ENCODE measurements around the gene CBFA2T3. TPM values are rescaled to one million over a fixed set of nuclear protein-coding genes. Genes with fewer than 3 reads are reported as not detected.

The CBFA2T3 gene
- total and polyA plus RNA-seq, 5 experiments from 2014 or later = 0.04 to 2.0 (median 1.5) TPM; not detected in 2

DNA sequence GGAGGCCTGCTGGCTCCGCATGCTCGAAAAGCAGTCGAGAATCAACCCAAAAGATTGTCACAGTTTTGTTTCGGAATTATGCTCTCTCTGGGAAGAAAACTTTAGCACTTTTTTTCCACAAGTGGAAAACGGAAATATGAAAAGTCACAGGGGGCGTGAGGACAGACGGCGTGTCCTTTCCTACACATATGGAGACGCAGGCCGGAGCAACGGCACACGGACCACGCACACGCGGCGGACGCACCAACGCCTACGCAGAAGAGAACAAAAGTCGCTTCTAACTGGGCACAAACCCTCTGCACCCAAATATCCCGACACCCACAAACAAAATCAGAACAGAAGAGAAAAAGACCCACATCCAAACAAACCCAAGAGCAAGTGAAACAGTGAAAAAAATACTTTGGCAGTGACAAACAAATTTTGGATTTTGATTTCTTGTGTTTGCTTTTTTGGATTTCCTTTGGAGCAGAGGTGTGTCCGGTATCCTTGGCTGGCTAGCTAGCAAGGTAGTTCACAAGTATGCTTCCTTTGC lies 101.2 kb downstream of the CBFA2T3 start:
- H3K4me3 Mint-ChIP-seq = no peak overlapping the region
- no peak overlapping the region for H3K27ac Mint-ChIP-seq
- no peaks in the 10 kb centered on the region for H3K9me3 Mint-ChIP-seq
- peaks cover under 1 to 9% (median 4%) of the 10 kb centered on the region in 5 donors for H3K27me3 Mint-ChIP-seq
- no peaks in the 10 kb centered on the region for H3K36me3 Mint-ChIP-seq
- DNase-seq = no peak
- no peak for ATAC-seq
- POLR2A ChIA-PET = no interaction called here
- H3K4me1 Mint-ChIP-seq = peaks cover 0 to 7% (median 3%) of the 10 kb centered on the region in 4 donors

DNA sequence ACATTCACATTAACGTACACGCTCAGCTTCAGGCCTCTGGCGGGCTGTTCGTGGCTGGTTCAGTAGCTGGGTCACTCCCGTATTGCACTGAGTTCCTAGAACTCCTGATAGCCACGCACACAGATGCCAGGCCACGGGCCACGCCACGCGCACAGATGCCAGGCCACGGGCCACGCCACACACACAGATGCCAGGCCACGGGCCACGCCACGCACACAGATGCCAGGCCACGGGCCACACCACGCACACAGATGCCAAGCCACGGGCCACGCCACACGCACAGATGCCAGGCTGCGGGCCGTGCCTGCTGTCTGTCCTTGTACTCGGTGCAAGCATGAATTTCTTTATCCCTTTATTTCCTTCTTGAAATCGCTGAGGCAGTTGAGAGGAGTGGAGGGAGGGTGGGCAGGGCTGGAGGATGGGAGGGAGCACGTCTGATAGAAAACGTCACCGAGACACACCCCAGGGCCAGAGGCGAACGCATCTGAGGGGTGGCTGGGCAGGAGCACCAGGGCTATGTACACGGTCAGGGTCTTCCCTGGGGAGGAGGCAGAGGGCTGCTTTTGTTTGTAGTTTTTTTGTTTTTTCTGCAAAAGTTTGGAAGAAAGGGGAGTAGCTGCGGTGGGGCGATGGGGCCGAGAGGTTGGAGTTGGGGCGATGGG lies 101.9 kb downstream of the CBFA2T3 start:
- Mint-ChIP-seq H3K9me3 (no peaks in the 10 kb centered on the region), H3K27me3 (peaks cover 1 to 15% (median 7%) of the 10 kb centered on the region in 5 donors), H3K4me3 (no peak overlapping the region), H3K27ac (peak overlapping the region in 1 of 10 donors; percentile 67), H3K4me1 (peaks cover 0 to 10% (median 5%) of the 10 kb centered on the region in 4 donors), H3K36me3 (no peaks in the 10 kb centered on the region)
- DNase-seq (no peak), ATAC-seq (no peak)
- POLR2A ChIA-PET = no interaction called here

DNA sequence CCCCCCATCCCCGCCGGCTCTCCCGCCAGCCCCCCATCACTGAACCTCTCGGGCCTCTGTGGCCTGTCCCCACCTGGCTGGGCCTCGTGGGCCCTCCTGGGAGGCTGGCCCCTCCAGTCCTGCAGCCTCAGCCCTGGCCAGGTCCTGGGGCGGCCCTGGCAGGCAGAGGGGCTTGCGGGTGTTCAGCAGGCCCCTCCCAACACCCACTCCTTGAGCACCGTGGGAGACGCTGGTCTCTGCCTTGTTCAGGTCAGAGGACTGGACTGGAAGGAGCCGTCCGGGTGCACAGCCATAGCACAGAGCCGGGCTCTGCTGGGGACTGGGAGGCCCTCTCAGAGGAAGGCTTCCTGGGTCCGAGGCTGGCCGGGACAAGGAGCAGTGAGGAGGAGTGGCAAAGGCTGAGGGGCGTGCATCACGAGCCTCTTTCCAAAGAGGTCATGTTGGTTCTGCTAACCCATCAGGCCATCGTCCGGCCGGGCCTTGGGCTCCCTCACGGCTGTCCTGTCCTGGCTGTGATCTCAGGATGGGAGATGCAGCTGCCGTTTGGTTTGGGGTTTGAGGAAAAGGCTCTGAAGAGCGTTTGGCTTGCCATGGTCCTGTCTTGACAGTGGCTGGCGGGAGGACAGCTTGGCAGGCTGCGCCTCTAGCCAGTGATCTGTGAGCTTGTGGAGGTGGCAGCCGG lies 104.2 kb downstream of the CBFA2T3 start:
- Mint-ChIP-seq H3K9me3 (no peaks in the 10 kb centered on the region), H3K4me3 (no peak overlapping the region), H3K36me3 (no peaks in the 10 kb centered on the region), H3K27ac (no peak overlapping the region), H3K4me1 (peaks cover 0 to 10% (median 5%) of the 10 kb centered on the region in 4 donors), H3K27me3 (peaks cover 1 to 19% (median 7%) of the 10 kb centered on the region in 5 donors)
- DNase-seq = no peak
- no peak for ATAC-seq
- POLR2A ChIA-PET = no interaction called here

DNA sequence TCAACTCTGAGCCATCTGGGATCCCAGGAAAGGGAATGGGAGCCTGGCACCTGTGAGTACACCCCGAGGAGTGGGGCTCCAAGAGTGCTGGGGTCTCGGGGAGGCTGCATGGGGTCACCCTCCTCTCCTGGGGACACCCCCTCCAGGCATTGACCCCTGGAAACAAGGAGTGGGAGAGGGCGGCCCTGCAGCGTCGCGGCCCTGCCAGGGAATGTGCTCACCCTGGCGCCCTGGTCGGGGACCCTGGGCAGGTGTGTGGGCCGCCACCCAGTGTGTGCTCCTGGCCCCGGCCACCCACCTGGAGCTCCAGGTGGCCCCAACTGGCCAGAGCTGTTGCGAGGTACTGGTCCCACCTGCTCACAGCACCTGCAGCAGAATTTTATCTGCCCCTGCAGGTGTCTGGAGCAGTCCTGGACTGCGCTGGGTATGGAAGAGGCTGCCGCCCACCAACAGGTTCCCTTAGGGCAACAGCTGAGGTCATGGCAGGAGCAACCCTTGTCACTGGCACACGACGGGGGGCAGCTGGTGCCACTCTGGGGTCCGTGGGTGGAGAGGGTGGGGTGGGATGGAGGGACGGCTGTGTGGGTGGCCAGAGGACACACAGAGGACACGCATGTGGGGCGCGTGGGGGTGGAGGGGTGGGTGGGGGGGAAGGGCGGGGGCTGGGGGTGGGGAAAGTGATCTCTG lies 105.1 kb downstream of the CBFA2T3 start:
- Mint-ChIP-seq H3K27me3 (peaks cover 1 to 19% (median 7%) of the 10 kb centered on the region in 5 donors), H3K4me1 (peaks cover 0 to 10% (median 5%) of the 10 kb centered on the region in 4 donors), H3K36me3 (no peaks in the 10 kb centered on the region), H3K27ac (no peak overlapping the region), H3K4me3 (no peak overlapping the region), H3K9me3 (no peaks in the 10 kb centered on the region)
- no peak for DNase-seq
- no peak for ATAC-seq
- POLR2A ChIA-PET = no interaction called here

DNA sequence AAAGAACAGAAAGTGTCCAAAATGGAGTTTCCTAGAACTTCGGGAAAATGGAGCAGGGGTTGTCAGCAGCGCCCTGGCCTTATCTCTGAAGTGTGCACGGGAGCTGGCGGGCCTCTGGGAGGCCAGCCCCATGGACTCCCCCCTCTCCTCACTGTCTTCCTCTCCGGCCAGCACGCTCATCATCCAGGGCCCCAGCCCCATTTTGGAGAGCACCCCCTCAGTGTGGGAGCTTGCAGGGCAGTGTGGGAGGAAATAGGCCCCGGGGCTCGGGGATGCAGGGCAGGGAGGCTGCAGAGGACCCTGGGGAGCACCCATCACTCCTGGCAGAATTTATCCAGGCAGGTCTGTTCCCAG lies 105.7 kb downstream of the CBFA2T3 start:
- H3K4me1 Mint-ChIP-seq = peaks cover 0 to 10% (median 5%) of the 10 kb centered on the region in 4 donors
- peaks cover 1 to 19% (median 7%) of the 10 kb centered on the region in 5 donors for H3K27me3 Mint-ChIP-seq
- no peak overlapping the region for H3K27ac Mint-ChIP-seq
- H3K4me3 Mint-ChIP-seq = peak overlapping the region in 7 of 10 donors; percentile 11 to 80 (median 56)
- H3K9me3 Mint-ChIP-seq = no peaks in the 10 kb centered on the region
- ATAC-seq = no peak
- H3K36me3 Mint-ChIP-seq = no peaks in the 10 kb centered on the region
- DNase-seq = no peak
- POLR2A ChIA-PET = no interaction called here

GRCh38 chr16:88870608-88871348 lies 106.2 kb downstream of the CBFA2T3 start:
- H3K36me3 Mint-ChIP-seq = no peaks in the 10 kb centered on the region
- ATAC-seq (peak in 1 of 2 donors; percentile 54), DNase-seq (no peak)
- H3K27me3 Mint-ChIP-seq = peaks cover 1 to 19% (median 7%) of the 10 kb centered on the region in 5 donors
- peaks cover 0 to 10% (median 5%) of the 10 kb centered on the region in 4 donors for H3K4me1 Mint-ChIP-seq
- H3K9me3 Mint-ChIP-seq = no peaks in the 10 kb centered on the region
- H3K4me3 Mint-ChIP-seq = peak overlapping the region; percentile 19 to 80 (median 56)
- POLR2A ChIA-PET = interaction anchor here (0.7 kb wide), 1 partner anchor 392 kb away, joined by 3 read pairs; no protein-coding TSS in a partner anchor
- peak overlapping the region in 1 of 10 donors; percentile 17 for H3K27ac Mint-ChIP-seq

DNA sequence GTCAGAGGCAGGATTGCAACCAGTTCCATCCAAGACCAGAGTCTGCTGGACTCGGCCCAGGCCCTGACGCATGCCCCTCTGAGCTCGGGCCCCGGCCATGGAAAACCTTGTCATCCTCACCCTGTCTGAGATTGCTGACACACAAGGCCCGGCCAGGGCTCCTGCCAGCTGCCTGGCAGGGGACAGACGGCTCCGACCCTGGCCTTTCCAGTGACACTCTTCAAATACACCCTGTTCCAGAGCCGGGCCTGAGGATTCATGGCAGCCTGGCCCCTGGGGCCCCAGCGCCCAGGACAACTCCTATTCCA lies 107.4 kb downstream of the CBFA2T3 start:
- ATAC-seq = no peak

DNA sequence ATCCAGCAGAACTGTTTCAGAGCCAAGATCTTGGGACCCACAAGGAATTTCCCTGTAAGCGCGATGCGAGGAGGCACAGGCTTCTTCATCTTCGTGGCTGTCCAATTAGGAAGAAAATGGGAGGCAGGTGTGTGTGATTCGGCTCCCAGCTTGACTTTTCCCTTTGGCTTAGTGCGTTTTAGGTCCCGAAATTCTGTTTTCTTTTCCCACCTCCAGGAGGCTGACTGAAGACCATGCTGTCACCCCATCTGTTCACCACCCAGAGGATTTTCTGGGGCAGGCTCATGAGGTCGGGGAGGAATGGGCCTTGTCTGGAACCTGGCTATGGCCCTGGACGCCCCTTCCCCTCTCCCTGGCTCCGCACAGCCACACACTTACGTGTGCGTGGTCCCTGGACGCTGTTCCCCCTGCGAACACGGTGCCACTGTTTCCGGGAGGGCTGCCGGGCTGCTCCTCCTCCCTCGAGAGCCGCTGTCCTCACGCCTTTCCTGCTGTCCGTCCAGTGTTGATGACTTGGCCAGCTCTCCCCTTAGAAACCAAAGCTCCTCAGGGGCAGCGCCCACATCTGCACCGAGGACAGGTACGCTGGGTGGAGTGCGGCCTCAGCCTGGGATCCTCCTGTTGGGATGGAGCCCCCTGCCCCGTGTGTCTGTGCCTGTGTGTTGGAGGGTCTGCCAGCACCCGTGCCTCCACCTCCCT lies 107.9 kb downstream of the CBFA2T3 start:
- Mint-ChIP-seq H3K9me3 (no peaks in the 10 kb centered on the region), H3K4me1 (peaks cover 0 to 10% (median 5%) of the 10 kb centered on the region in 4 donors), H3K27me3 (peaks cover 1 to 19% (median 7%) of the 10 kb centered on the region in 5 donors), H3K36me3 (no peaks in the 10 kb centered on the region), H3K4me3 (no peak overlapping the region), H3K27ac (peak overlapping the region in 1 of 10 donors; percentile 21)
- DNase-seq (no peak), ATAC-seq (no peak)
- POLR2A ChIA-PET = no interaction called here

More for the DNA sequence above, 107.4 kb downstream of the CBFA2T3 start:
- no peaks in the 10 kb centered on the region for H3K36me3 Mint-ChIP-seq
- POLR2A ChIA-PET = no interaction called here
- no peak for DNase-seq
- H3K9me3 Mint-ChIP-seq = no peaks in the 10 kb centered on the region
- H3K27ac Mint-ChIP-seq = no peak overlapping the region
- no peak overlapping the region for H3K4me3 Mint-ChIP-seq
- H3K4me1 Mint-ChIP-seq = peaks cover 0 to 10% (median 5%) of the 10 kb centered on the region in 4 donors
- peaks cover 1 to 19% (median 7%) of the 10 kb centered on the region in 5 donors for H3K27me3 Mint-ChIP-seq

DNA sequence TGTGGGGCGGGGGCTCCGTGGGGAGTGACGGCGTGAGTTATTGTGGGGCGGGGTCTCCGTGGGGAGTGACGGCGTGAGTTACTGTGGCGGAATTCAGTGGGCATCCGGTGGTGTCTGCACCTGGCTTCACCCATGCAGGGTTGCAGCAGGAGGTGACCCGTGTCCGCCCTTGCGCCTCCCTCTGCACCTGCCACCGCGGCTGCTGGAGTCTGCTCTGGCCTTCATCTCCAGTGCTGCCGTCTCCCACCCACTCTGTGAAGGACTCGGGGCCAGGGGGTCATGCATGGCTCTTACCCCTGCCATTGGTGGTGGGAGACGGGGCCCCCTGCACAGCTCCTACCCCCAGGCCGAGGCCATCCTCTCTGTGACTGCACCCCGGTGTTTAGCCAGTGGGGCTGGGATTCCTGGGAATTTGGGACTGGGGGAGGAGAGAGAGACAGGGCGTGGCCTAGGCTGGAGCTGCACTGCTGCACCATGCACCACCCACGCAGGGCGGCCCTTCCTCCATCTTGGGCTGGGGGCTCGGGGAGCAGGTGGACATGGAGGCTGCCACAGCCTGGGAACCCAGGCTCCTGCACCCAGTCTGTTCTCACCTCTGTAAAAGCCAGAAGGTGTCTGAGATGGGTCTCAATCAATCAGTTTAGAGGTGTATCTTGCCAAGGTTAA lies 109.3 kb downstream of the CBFA2T3 start:
- H3K9me3 Mint-ChIP-seq = no peaks in the 10 kb centered on the region
- DNase-seq (no peak), ATAC-seq (no peak)
- peaks cover 1 to 19% (median 7%) of the 10 kb centered on the region in 5 donors for H3K27me3 Mint-ChIP-seq
- H3K4me3 Mint-ChIP-seq = no peak overlapping the region
- POLR2A ChIA-PET = no interaction called here
- H3K4me1 Mint-ChIP-seq = peaks cover 0 to 10% (median 5%) of the 10 kb centered on the region in 4 donors
- H3K36me3 Mint-ChIP-seq = no peaks in the 10 kb centered on the region
- no peak overlapping the region for H3K27ac Mint-ChIP-seq

- Mint-ChIP-seq H3K27me3 (peaks cover 1 to 15% (median 7%) of the 10 kb centered on the region in 5 donors), H3K36me3 (peaks cover 0 to 6% (median 0%) of the 10 kb centered on the region in 3 donors), H3K4me3 (no peak within 1 kb of the TSS), H3K27ac (no peak within 1 kb of the TSS), H3K9me3 (no peaks in the 10 kb centered on the region), H3K4me1 (peaks cover 0 to 8% (median 5%) of the 10 kb centered on the region in 4 donors)
- POLR2A ChIA-PET = no interaction called here
- no peak for DNase-seq
- ATAC-seq = no peak
Observed at GRCh38 chr16:88866151-88866920, 110.7 kb downstream of the CBFA2T3 start, which contains the start of gene PABPN1L. TSS of gene PABPN1L (minus strand) at chr16:88866660. CDS start at chr16:88866606, 54 bp downstream.

GRCh38 chr16:88865742-88866141 lies 111.3 kb downstream of the CBFA2T3 start:
- DNase-seq (no peak), ATAC-seq (no peak)
- Mint-ChIP-seq H3K4me1 (peaks cover 2 to 4% (median 2%) of the 10 kb centered on the region in 4 donors), H3K4me3 (no peak overlapping the region), H3K27ac (no peak overlapping the region), H3K27me3 (peaks cover 0 to 11% (median 3%) of the 10 kb centered on the region in 5 donors), H3K9me3 (no peaks in the 10 kb centered on the region), H3K36me3 (peaks cover 0 to 12% (median 0%) of the 10 kb centered on the region in 3 donors)
- POLR2A ChIA-PET = no interaction called here

Measured in naive thymus-derived CD8-positive, alpha-beta T cell (primary cell).